HCT116 (cell line): ENCODE results near the gene MT1G. TPM values are rescaled to one million over a fixed set of nuclear protein-coding genes. Genes with fewer than 3 reads are reported as not detected.

Source experiments
- ATAC-seq: fragments of 200-7000 bp; cut with Tn5 transposase; 2 replicates; pipeline ENCODE4 v1.9.1; 2020; ENCODE audit warnings: mild to moderate bottlenecking, moderate library complexity
- BruUV-seq: library from RNA; stranded (reverse); fragments of 400-500 nt; replicated peaks from 2 replicates; lab custom pipeline; 2021; lab: Mats Ljungman, UMichigan
- CTCF ChIA-PET: fragments of 300-600 bp; sonication (Branson Sonifier 250); formaldehyde crosslinking; loops from one replicate; lab custom pipeline; 2021; ENCODE audit warnings: antibody characterized with exemption; lab: Charles Lee
- POLR2A ChIA-PET: fragments of 300-600, 350-600 bp; sonication (Branson Sonifier 250); formaldehyde crosslinking; loops from one replicate; lab custom pipeline; 2021; ENCODE audit warnings: antibody characterized with exemption; lab: Charles Lee
- RAD21 ChIA-PET, 2 experiments: fragments of 300-600 bp; sonication (Branson Sonifier 250); formaldehyde crosslinking; loops; one replicate each; lab custom pipeline; 2023; ENCODE audit warnings: low total read pairs in 2 of 2; ENCODE audit not compliant: uncharacterized antibody in 2 of 2, unreplicated experiment in 2 of 2, low non-redundant PET in 1 of 2; lab: Charles Lee
- DNase-seq: peaks from one replicate; pipeline ENCODE4 v3.0.0-alpha.2; 2010; ENCODE audit warnings: low read depth, low spot score
- H2AFZ ChIP-seq: fragments of 200-600 bp; shearing (Covaris generic), sonication (generic); 2 replicates; pipeline ENCODE4 v1.6.1; 2017; ENCODE audit warnings: low read depth, mixed run types, mixed read lengths, antibody characterized with exemption, low read length; ENCODE audit not compliant: poor library complexity, severe bottlenecking
- H3K27ac ChIP-seq: 2 replicates; pipeline ENCODE4 v1.5.1; 2012; ENCODE audit warnings: low read depth, low read length
- H3K27me3 ChIP-seq: fragments of 200-600 bp; sonication (generic); 2 replicates; pipeline ENCODE4 v1.6.1; 2016; ENCODE audit warnings: mixed run types, low read length, mixed read lengths; ENCODE audit not compliant: insufficient read depth
- H3K36me3 ChIP-seq, 2 experiments: fragments of 200-500 bp in 1 of 2; fragments of 200-600 bp in 1 of 2; sonication (Bioruptor generic) in 1 of 2; sonication (generic) in 1 of 2; 2 replicates each; pipeline versions ENCODE4 v1.5.1 to v1.6.1; 2014 to 2016; ENCODE audit warnings: low read length in 2 of 2, inconsistent platforms in 1 of 2, mixed read lengths in 1 of 2, mixed run types in 1 of 2; ENCODE audit not compliant: insufficient read depth in 2 of 2, control insufficient read depth in 1 of 2
- H3K4me1 ChIP-seq, 2 experiments: fragments of 200-600 bp in 1 of 2; sonication (generic) in 1 of 2; 2 replicates each; pipeline versions ENCODE4 v1.5.1 to v1.6.1; 2012 to 2017; ENCODE audit warnings: low read length in 2 of 2, inconsistent platforms in 1 of 2, mild to moderate bottlenecking in 1 of 2, mixed read lengths in 1 of 2, mixed run types in 1 of 2, moderate library complexity in 1 of 2; ENCODE audit not compliant: insufficient read depth in 2 of 2, control insufficient read depth in 1 of 2
- H3K4me2 ChIP-seq: fragments of 200-600 bp; sonication (generic); 2 replicates; pipeline ENCODE4 v1.6.1; 2017; ENCODE audit warnings: mixed run types, low read length, mixed read lengths
- H3K4me3 ChIP-seq, 2 experiments: fragments of 200-600 bp in 1 of 2; sonication (generic) in 1 of 2; replicated peaks in 1 of 2; 2 replicates each; pipeline ENCODE4 v1.5.1; 2011 to 2016; ENCODE audit warnings: low read length in 2 of 2, control low read depth in 1 of 2, low read depth in 1 of 2, mild to moderate bottlenecking in 1 of 2, mixed read lengths in 1 of 2, mixed run types in 1 of 2
- H3K79me2 ChIP-seq: fragments of 200-600 bp; sonication (generic); 2 replicates; pipeline ENCODE4 v1.6.1; 2017; ENCODE audit warnings: mild to moderate bottlenecking, mixed run types, low read length, moderate library complexity, mixed read lengths; ENCODE audit not compliant: insufficient read depth
- H3K9ac ChIP-seq: fragments of 200-600 bp; sonication (generic); 2 replicates; pipeline ENCODE4 v1.6.1; 2016; ENCODE audit warnings: low read length, mixed read lengths
- H3K9me2 ChIP-seq: fragments of 200-600 bp; sonication (generic), shearing (Covaris generic); 2 replicates; pipeline ENCODE4 v1.6.1; 2017; ENCODE audit warnings: mixed run types, mild to moderate bottlenecking, moderate library complexity; ENCODE audit not compliant: insufficient read depth
- H3K9me3 ChIP-seq, 2 experiments: fragments of 200-500 bp in 1 of 2; fragments of 200-600 bp in 1 of 2; sonication (Bioruptor generic) in 1 of 2; sonication (generic) in 1 of 2; 2 replicates each; pipeline ENCODE4 v1.6.1; 2014 to 2017; ENCODE audit warnings: low read length in 2 of 2, mixed read lengths in 2 of 2, inconsistent platforms in 1 of 2, low read depth in 1 of 2, mild to moderate bottlenecking in 1 of 2, mixed run types in 1 of 2, moderate library complexity in 1 of 2; ENCODE audit not compliant: control insufficient read depth in 1 of 2, insufficient read depth in 1 of 2
- H4K20me1 ChIP-seq: fragments of 200-600 bp; sonication (generic), shearing (Covaris generic); 2 replicates; pipeline ENCODE4 v1.6.1; 2017; ENCODE audit warnings: mixed run types, mild to moderate bottlenecking, moderate library complexity; ENCODE audit not compliant: insufficient read depth
- CBX3 ChIP-seq: IDR thresholded peaks from 2 replicates; pipeline ENCODE4 v1.6.1; 2012; ENCODE audit warnings: low read depth
- CEBPB ChIP-seq: IDR thresholded peaks from 2 replicates; pipeline ENCODE4 v1.6.1; 2012; ENCODE audit warnings: low read depth
- EGR1 ChIP-seq: IDR thresholded peaks from 2 replicates; pipeline ENCODE4 v1.6.1; 2012; ENCODE audit warnings: low read depth
- ELF1 ChIP-seq: IDR thresholded peaks from 2 replicates; pipeline ENCODE4 v1.6.1; 2012; ENCODE audit warnings: low read depth, borderline replicate concordance
- EZH2 ChIP-seq: fragments of 200-600 bp; sonication (generic); IDR thresholded peaks from 2 replicates; pipeline ENCODE4 v1.6.1; 2017; ENCODE audit warnings: antibody characterized with exemption, mixed run types
- EZH2phosphoT487 ChIP-seq: fragments of 200-600 bp; IDR thresholded peaks from 2 replicates; pipeline ENCODE4 v1.6.1; 2018; ENCODE audit warnings: antibody characterized with exemption, borderline replicate concordance
- FOSL1 ChIP-seq: IDR thresholded peaks from 2 replicates; pipeline ENCODE4 v1.6.1; 2012; ENCODE audit warnings: low read depth
- JUND ChIP-seq: IDR thresholded peaks from 2 replicates; pipeline ENCODE4 v1.6.1; 2012
- MAX ChIP-seq: IDR thresholded peaks from 2 replicates; pipeline ENCODE4 v1.6.1; 2012
- POLR2A ChIP-seq: IDR thresholded peaks from 2 replicates; pipeline ENCODE4 v1.7.0; 2011; ENCODE audit warnings: borderline replicate concordance; ENCODE audit not compliant: insufficient read depth, insufficient read length; ENCODE audit errors: extremely low read depth
- POLR2AphosphoS5 ChIP-seq: IDR thresholded peaks from 2 replicates; pipeline ENCODE4 v1.6.1; 2011; ENCODE audit warnings: mild to moderate bottlenecking, low read depth, low read length, moderate library complexity
- RAD21 ChIP-seq: IDR thresholded peaks from 2 replicates; pipeline ENCODE4 v1.6.1; 2012; ENCODE audit warnings: low read depth, mild to moderate bottlenecking
- REST ChIP-seq: IDR thresholded peaks from 2 replicates; pipeline ENCODE4 v1.6.1; 2012; ENCODE audit warnings: low read depth
- SIN3A ChIP-seq: IDR thresholded peaks from 2 replicates; pipeline ENCODE4 v1.6.1; 2012; ENCODE audit warnings: low read depth
- SP1 ChIP-seq: IDR thresholded peaks from 2 replicates; pipeline ENCODE4 v1.6.1; 2012; ENCODE audit warnings: low read depth
- SRF ChIP-seq: IDR thresholded peaks from 2 replicates; pipeline ENCODE4 v1.6.1; 2012; ENCODE audit warnings: low read depth
- TCF7L2 ChIP-seq: IDR thresholded peaks from 2 replicates; pipeline ENCODE4 v1.7.0; 2011; ENCODE audit warnings: borderline replicate concordance, inconsistent platforms; ENCODE audit not compliant: insufficient read depth, insufficient read length; ENCODE audit errors: extremely low read depth
- YY1 ChIP-seq: IDR thresholded peaks from 2 replicates; pipeline ENCODE4 v1.6.1; 2011; ENCODE audit warnings: low read length, low read depth, moderate library complexity, mild to moderate bottlenecking; ENCODE audit not compliant: insufficient replicate concordance; ENCODE audit errors: extremely low read depth
- ZFX ChIP-seq: fragments of 450-650 bp; IDR thresholded peaks from 2 replicates; pipeline ENCODE4 v1.6.1; 2017
- ZNF274 ChIP-seq: fragments of 200-500 bp; sonication (Bioruptor generic); IDR thresholded peaks from 2 replicates; pipeline ENCODE4 v1.6.1; 2014; ENCODE audit warnings: mild to moderate bottlenecking, low read depth, low read length, inconsistent platforms
- intact Hi-C: fragments of 100-400 bp; cut with micrococcal nuclease; formaldehyde crosslinking; loops from 2 replicates; pipeline ENCODE4 v1.10.0; 2022
- total RNA-seq: library from RNA; stranded (reverse); gene quantifications from one replicate; pipeline ENCODE4 v1.2.1, GENCODE V29; 2021; ENCODE audit not compliant: unreplicated experiment

MT1G gene
- total RNA-seq, 1 experiment from 2014 or later = 1.2 TPM

DNA sequence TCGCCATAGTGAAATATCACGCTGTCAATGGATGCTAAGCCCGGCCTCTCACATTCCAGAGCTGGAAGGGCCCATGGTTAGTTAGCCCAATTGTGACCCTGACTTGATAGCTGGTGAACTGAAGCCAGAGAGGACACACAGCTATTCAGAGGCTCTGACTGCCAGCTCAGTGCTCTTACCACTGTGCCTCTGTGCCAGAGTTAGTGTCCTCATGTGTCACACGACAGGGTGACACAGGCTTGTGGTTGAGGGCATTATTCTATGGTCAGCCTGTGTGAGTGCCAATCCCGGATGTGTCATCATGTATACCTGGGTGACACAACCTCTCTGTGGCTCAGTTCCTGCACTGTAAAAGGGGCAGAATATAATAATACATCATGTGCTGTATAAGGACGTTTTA lies 12.0 kb upstream of the MT1G start (continued):
- TF ChIP-seq POLR2A = no peak
- peak; percentile 76 for TF ChIP-seq SP1
- 0 out of 2 replicates have a peak, but pooled peaks have one; percentile 52 for TF ChIP-seq CBX3

- Histone ChIP-seq H3K9me3 (no peaks in the 10 kb centered on the region), H2AFZ (peak overlapping the region; percentile 57), H3K79me2 (no peaks in the 10 kb centered on the region), H3K36me3 (no peaks in the 10 kb centered on the region), H3K4me3 (no peak overlapping the region), H3K27me3 (no peaks in the 10 kb centered on the region), H3K27ac (no peak overlapping the region), H3K4me2 (peak overlapping the region; percentile 51), H4K20me1 (no peaks in the 10 kb centered on the region), H3K9me2 (no peaks in the 10 kb centered on the region), H3K4me1 (peaks cover 13 to 32% of the 10 kb centered on the region in 2 experiments; a peak in 3 of 4 replicates), H3K9ac (no peak overlapping the region)
- BruUV-seq = no TSS peak
- POLR2A ChIA-PET = interaction anchor here (0.8 to 1.8 kb wide), 5 partner anchors 24 to 72 kb away, joined by 3 to 6 read pairs (median 4); partner anchors contain the start of genes MT1E and MT2A
- intact Hi-C loops = no loop called here
- CTCF ChIA-PET = interaction anchor here (1.4 kb wide), 1 partner anchor 75 kb away, joined by 3 read pairs; no protein-coding TSS in a partner anchor
- no peak for TF ChIP-seq ZFX
- no peak for TF ChIP-seq REST
- no peak for TF ChIP-seq EGR1
- no peak for TF ChIP-seq EZH2phosphoT487
- TF ChIP-seq SRF = no peak
- TF ChIP-seq EZH2 = no peak
- TF ChIP-seq RAD21 = no peak
- no peak for TF ChIP-seq MAX
- TF ChIP-seq POLR2AphosphoS5 = no peak
- TF ChIP-seq SIN3A = no peak
- no peak for TF ChIP-seq CEBPB
- no peak for TF ChIP-seq ELF1
- no peak for TF ChIP-seq POLR2A
- no peak for TF ChIP-seq SP1
- TF ChIP-seq FOSL1 = no peak
- no peak for TF ChIP-seq CBX3
- TF ChIP-seq ZNF274 = no peak
- TF ChIP-seq TCF7L2 = no peak
- TF ChIP-seq JUND = no peak
- no peak for TF ChIP-seq YY1
- DNase-seq = no peak
- RAD21 ChIA-PET = interaction anchor here in 1 of 2 experiments (0.8 kb wide), 1 partner anchor 52 kb away, joined by 3 read pairs; no protein-coding TSS in a partner anchor
- no peak for ATAC-seq
These were observed 11.3 kb upstream of the MT1G start for GRCh38 chr16:56679078-56679730.
